PC-3 (cell line): ENCODE results near the gene DUSP8. TPM values are rescaled to one million over a fixed set of nuclear protein-coding genes. Genes with fewer than 3 reads are reported as not detected.

Experiments used
- ATAC-seq: fragments of 200-7000 bp; cut with Tn5 transposase; 2 replicates; pipeline ENCODE4 v1.9.1; 2020; ENCODE audit warnings: mild to moderate bottlenecking, moderate library complexity
- BruUV-seq: library from RNA; stranded (reverse); fragments of 400-500 nt; replicated peaks from 2 replicates; lab custom pipeline; 2021; lab: Mats Ljungman, UMichigan
- CTCF ChIA-PET: fragments of 300-600 bp; sonication (Branson Sonifier 250); formaldehyde crosslinking; loops from one replicate; lab custom pipeline; 2022; ENCODE audit warnings: antibody characterized with exemption; lab: Charles Lee
- POLR2A ChIA-PET: fragments of 300-600 bp; sonication (Branson Sonifier 250); formaldehyde crosslinking; loops from one replicate; lab custom pipeline; 2022; ENCODE audit warnings: antibody characterized with exemption; ENCODE audit not compliant: unreplicated experiment; lab: Charles Lee
- DNase-seq: peaks from one replicate; pipeline ENCODE4 v3.0.0-alpha.2; 2015
- H2AFZ ChIP-seq: fragments of 300-600 bp; sonication (generic); 2 replicates; pipeline ENCODE4 v1.6.0; 2016; ENCODE audit warnings: antibody characterized with exemption, low read length
- H3F3A ChIP-seq: fragments of 300-600 bp; sonication (generic); one replicate; pipeline ENCODE4 v1.6.0; 2017; ENCODE audit warnings: antibody characterized with exemption, low read length, control low read depth, mild to moderate bottlenecking; ENCODE audit not compliant: unreplicated experiment
- H3K27ac ChIP-seq: fragments of 300-600 bp; sonication (generic); 2 replicates; pipeline ENCODE4 v1.5.1; 2016; ENCODE audit warnings: mild to moderate bottlenecking, low read length
- H3K27me3 ChIP-seq: fragments of 300-600 bp; sonication (generic); 2 replicates; pipeline ENCODE4 v1.6.1; 2016; ENCODE audit warnings: low read length, mixed read lengths
- H3K36me3 ChIP-seq: fragments of 300-600 bp; sonication (generic); 2 replicates; pipeline ENCODE4 v1.6.1; 2016; ENCODE audit warnings: low read depth, mixed run types, low read length, mixed read lengths
- H3K4me1 ChIP-seq: fragments of 300-600 bp; sonication (generic); 2 replicates; pipeline ENCODE4 v1.5.1; 2016; ENCODE audit warnings: low read length; ENCODE audit not compliant: insufficient read depth
- H3K4me2 ChIP-seq: fragments of 300-600 bp; sonication (generic); 2 replicates; pipeline ENCODE4 v1.6.0; 2016; ENCODE audit warnings: low read length
- H3K4me3 ChIP-seq: fragments of 300-600 bp; sonication (generic); 2 replicates; pipeline ENCODE4 v1.5.1; 2016; ENCODE audit warnings: mild to moderate bottlenecking, low read length, mixed read lengths
- H3K79me2 ChIP-seq: fragments of 300-600 bp; sonication (generic); 2 replicates; pipeline ENCODE4 v1.6.1; 2017; ENCODE audit warnings: low read length, mixed read lengths
- H3K9ac ChIP-seq: fragments of 300-600 bp; sonication (generic); 2 replicates; pipeline ENCODE4 v1.6.0; 2016; ENCODE audit warnings: mild to moderate bottlenecking, low read length
- H3K9me2 ChIP-seq: fragments of 300-600 bp; sonication (generic); replicated peaks from 2 replicates; pipeline ENCODE4 v1.6.1; 2016; ENCODE audit warnings: mixed run types, low read length, mixed read lengths
- H3K9me3 ChIP-seq: fragments of 300-600 bp; sonication (generic); 2 replicates; pipeline ENCODE4 v1.6.1; 2016; ENCODE audit warnings: low read length, mixed read lengths
- H4K20me1 ChIP-seq: fragments of 300-600 bp; sonication (generic); 2 replicates; pipeline ENCODE4 v1.6.1; 2016; ENCODE audit warnings: low read length, mixed read lengths
- CTCF ChIP-seq: fragments of 300-600 bp; sonication (generic); conservative IDR thresholded peaks from 2 replicates; pipeline ENCODE4 v1.5.1; 2017; ENCODE audit warnings: antibody characterized with exemption, low read depth, mild to moderate bottlenecking, low read length
- EZH2 ChIP-seq: fragments of 300-600 bp; sonication (generic); IDR thresholded peaks from one replicate; pipeline ENCODE4 v1.6.1; 2017; ENCODE audit warnings: antibody characterized with exemption, mild to moderate bottlenecking, low read length; ENCODE audit not compliant: unreplicated experiment
- EZH2phosphoT487 ChIP-seq: fragments of 300-600 bp; sonication (generic); IDR thresholded peaks from 2 replicates; pipeline ENCODE4 v1.6.1; 2018; ENCODE audit warnings: mild to moderate bottlenecking, antibody characterized with exemption, low read length, borderline replicate concordance
- intact Hi-C: fragments of 100-400 bp; cut with micrococcal nuclease; formaldehyde crosslinking; loops from 2 replicates; pipeline ENCODE4 v1.9.0; 2023
- total RNA-seq: library from RNA; depleted of rRNA; stranded (reverse); fragments of >200 nt; gene quantifications from 2 replicates; pipeline ENCODE4 v1.2.3, GENCODE V29; 2014

Gene DUSP8
- total RNA-seq, 1 experiment from 2014 or later: 2.6 TPM

- no TSS peak for BruUV-seq
- no peak overlapping the region for H3K4me2 ChIP-seq
- H3K4me3 ChIP-seq: no peak overlapping the region
- peaks cover 87% of the 10 kb centered on the region for H3K79me2 ChIP-seq
- H3K27me3 ChIP-seq: no peaks in the 10 kb centered on the region
- ATAC-seq (no peak), DNase-seq (no peak)
- H2AFZ ChIP-seq: no peak overlapping the region
- ChIA-PET POLR2A (no interaction called here), CTCF (no interaction called here)
- H3F3A ChIP-seq: no peaks in the 10 kb centered on the region
- intact Hi-C loops: no loop called here
- H3K27ac ChIP-seq: no peak overlapping the region
- H3K9me3 ChIP-seq: no peaks in the 10 kb centered on the region
- H3K9ac ChIP-seq: no peak overlapping the region
- H3K4me1 ChIP-seq: no peaks in the 10 kb centered on the region
- H3K9me2 ChIP-seq: no peaks in the 10 kb centered on the region
- no peaks in the 10 kb centered on the region; the same call in 1 of the 2 replicates for H3K36me3 ChIP-seq
- H4K20me1 ChIP-seq: no peaks in the 10 kb centered on the region
- no peak for TF ChIP-seq EZH2
- TF ChIP-seq EZH2phosphoT487: no peak
- TF ChIP-seq CTCF: no peak
These were observed 40.0 kb downstream of the DUSP8 start for GRCh38 chr11:1532014-1532586.

- Histone ChIP-seq H4K20me1 (no peaks in the 10 kb centered on the region), H3K79me2 (peaks cover 87% of the 10 kb centered on the region), H3K27ac (no peak overlapping the region), H3K9me3 (no peaks in the 10 kb centered on the region), H3K9ac (no peak overlapping the region), H3K9me2 (no peaks in the 10 kb centered on the region), H3K4me1 (no peaks in the 10 kb centered on the region), H3K4me2 (no peak overlapping the region), H3K36me3 (no peaks in the 10 kb centered on the region; the same call in 1 of the 2 replicates), H2AFZ (no peak overlapping the region), H3K27me3 (no peaks in the 10 kb centered on the region), H3K4me3 (no peak overlapping the region), H3F3A (no peaks in the 10 kb centered on the region)
- intact Hi-C loops: no loop called here
- DNase-seq (no peak), ATAC-seq (no peak)
- POLR2A ChIA-PET: no interaction called here
- BruUV-seq: no TSS peak
- TF ChIP-seq EZH2: no peak
- TF ChIP-seq EZH2phosphoT487: no peak
- no peak for TF ChIP-seq CTCF
- CTCF ChIA-PET: no interaction called here
These were observed 40.5 kb downstream of the DUSP8 start for GRCh38 chr11:1531449-1532013.

GRCh38 chr11:1530686-1531448 is 41.2 kb downstream of the DUSP8 start:
- no peak overlapping the region for H3K4me2 ChIP-seq
- H3K9me2 ChIP-seq: no peaks in the 10 kb centered on the region
- no peak overlapping the region for H3K27ac ChIP-seq
- ATAC-seq (no peak), DNase-seq (no peak)
- no TSS peak for BruUV-seq
- ChIA-PET POLR2A (no interaction called here), CTCF (no interaction called here)
- no peaks in the 10 kb centered on the region for H3K9me3 ChIP-seq
- intact Hi-C loops: no loop called here
- H3F3A ChIP-seq: no peaks in the 10 kb centered on the region
- no peaks in the 10 kb centered on the region for H3K4me1 ChIP-seq
- no peaks in the 10 kb centered on the region; the same call in 1 of the 2 replicates for H3K36me3 ChIP-seq
- H3K4me3 ChIP-seq: no peak overlapping the region
- no peaks in the 10 kb centered on the region for H3K27me3 ChIP-seq
- H3K9ac ChIP-seq: no peak overlapping the region
- no peak overlapping the region for H2AFZ ChIP-seq
- TF ChIP-seq EZH2 (no peak), CTCF (no peak), EZH2phosphoT487 (no peak)
- peaks cover 84% of the 10 kb centered on the region for H3K79me2 ChIP-seq
- H4K20me1 ChIP-seq: no peaks in the 10 kb centered on the region
